MM.1S (cell line): ENCODE data around the gene NUFIP2.

Source experiments
- CTCF ChIP-seq: fragments of 300-600 bp; sonication (generic); IDR thresholded peaks from 2 replicates; pipeline ENCODE4 v1.5.1; 2016; ENCODE audit warnings: antibody characterized with exemption, low read length, mixed read lengths
- EZH2 ChIP-seq: fragments of 300-600 bp; sonication (generic); optimal IDR thresholded peaks from 2 replicates; pipeline ENCODE3; 2017; ENCODE audit warnings: low read depth, mild to moderate bottlenecking, antibody characterized with exemption, low read length, mixed read lengths

GRCh38 chr17:29219378-29220047 is 74.4 kb downstream of the NUFIP2 start:
- peak; percentile 99 for TF ChIP-seq CTCF
- no peak for TF ChIP-seq EZH2
